GM19043 (cell line): ENCODE measurements around the gene TBC1D8B.
"Not testable (repeated sequence)": the region's sequence is repeated elsewhere in the genome, so short reads cannot be mapped to it uniquely, and the experiment has no call there.

Source experiments
- ATAC-seq: cut with Tn5 transposase; IDR thresholded peaks from one replicate; pipeline ENCODE4 v1.9.1; 2021; ENCODE audit warnings: low read depth; ENCODE audit not compliant: unreplicated experiment

The TBC1D8B gene

GRCh38 chrX:106802388-106803275 is at the start of gene TBC1D8B:
Gene TBC1D8B (plus strand): TSS chrX:106802673. CDS start chrX:106802854, 181 bp downstream.
- ATAC-seq: peak; percentile 89

- not testable (repeated sequence) for ATAC-seq
These were observed 33.2 kb upstream of the TBC1D8B start for GRCh38 chrX:106769288-106769687.

- ATAC-seq: no peak
These were observed 27.5 kb upstream of the TBC1D8B start for GRCh38 chrX:106774981-106775380.

- no peak for ATAC-seq
These were observed 22.2 kb upstream of the TBC1D8B start for GRCh38 chrX:106780264-106780663.

- no peak for ATAC-seq
These were observed 21.7 kb upstream of the TBC1D8B start for GRCh38 chrX:106780664-106781377.

GRCh38 chrX:106783716-106784115 is 18.8 kb upstream of the TBC1D8B start:
- no peak for ATAC-seq

- ATAC-seq: no peak
These were observed 11.0 kb upstream of the TBC1D8B start for GRCh38 chrX:106791495-106791894.

GRCh38 chrX:106802063-106802387 is 448 bp upstream of the TBC1D8B start:
- ATAC-seq: peak; percentile 24

GRCh38 chrX:106811131-106811910 is 8.8 kb downstream of the TBC1D8B start:
- ATAC-seq: no peak

GRCh38 chrX:106812930-106813329 is 10.5 kb downstream of the TBC1D8B start:
- not testable (repeated sequence) for ATAC-seq

GRCh38 chrX:106814093-106814492 is 11.6 kb downstream of the TBC1D8B start:
- ATAC-seq: not testable (repeated sequence)

- ATAC-seq: no peak
These were observed 60.7 kb downstream of the TBC1D8B start for GRCh38 chrX:106862972-106863688.

- no peak for ATAC-seq
These were observed 61.2 kb downstream of the TBC1D8B start for GRCh38 chrX:106863697-106864096.

- ATAC-seq: not testable (repeated sequence)
These were observed 70.3 kb downstream of the TBC1D8B start for GRCh38 chrX:106872796-106873195.

- ATAC-seq: no peak
These were observed 71.6 kb downstream of the TBC1D8B start for GRCh38 chrX:106874075-106874474.

- no peak for ATAC-seq
These were observed 72.7 kb downstream of the TBC1D8B start for GRCh38 chrX:106875151-106875550.

- ATAC-seq: no peak
These were observed 87.0 kb downstream of the TBC1D8B start for GRCh38 chrX:106889468-106889867.

- ATAC-seq: no peak
These were observed 89.4 kb downstream of the TBC1D8B start for GRCh38 chrX:106891762-106892460.

GRCh38 chrX:106894392-106894909 is 92.0 kb downstream of the TBC1D8B start:
- ATAC-seq: no peak
